ENCODE measurements around the gene SLC35G3.

- TF ChIP-seq CTCF (optimal IDR thresholded peaks at IDR 0.05 in 1 of 3, IDR thresholded peaks at IDR 0.05 in 1 of 3, conservative IDR thresholded peaks at IDR 0.05 in 1 of 3; ENCODE audit: extremely low read depth in 1 of 3, insufficient read depth in 2 of 3, low read length in 3 of 3) (no peak), EZH2 (IDR thresholded peaks at IDR 0.05; ENCODE audit: low read length) (no peak)
Observed at GRCh38 chr17:35214192-35214591, 20.0 kb upstream of the SLC35G3 start.

Measured in keratinocyte (primary cell).